Motor neuron (in vitro differentiated cells): ENCODE data around the gene MRPL53. TPM values are rescaled to one million over a fixed set of nuclear protein-coding genes. Genes with fewer than 3 reads are reported as not detected.
"Not testable (repeated sequence)": the region's sequence is repeated elsewhere in the genome, so short reads cannot be mapped to it uniquely, and the experiment has no call there.

Source experiments
- ATAC-seq, 8 experiments: fragments of 200-7000 bp; cut with Tn5 transposase; replicated peaks in 6 of 8; 2 replicates each; pipeline ENCODE4 v1.8.0; 2021; ENCODE audit warnings: mild to moderate bottlenecking in 8 of 8, moderate library complexity in 8 of 8
- H3K27ac ChIP-seq, 2 donors: fragments of 250-450 bp; sonication (Bioruptor Pico); 2 replicates each; pipeline ENCODE4 v1.9.0; 2021; ENCODE audit warnings: antibody characterized with exemption in 2 of 2, mild to moderate bottlenecking in 2 of 2, moderate library complexity in 1 of 2
- H3K4me1 ChIP-seq, 2 donors: fragments of 250-450 bp; sonication (Bioruptor Pico); replicated peaks in 1 of 2; 2 replicates each; pipeline ENCODE4 v1.6.1; 2021; ENCODE audit warnings: antibody characterized with exemption in 2 of 2, mild to moderate bottlenecking in 2 of 2, moderate library complexity in 1 of 2
- H3K4me3 ChIP-seq, 5 donors: fragments of 250-450 bp; sonication (Bioruptor Pico); 2 replicates each; pipeline ENCODE4 v1.9.0; 2021; ENCODE audit warnings: antibody characterized with exemption in 5 of 5, mild to moderate bottlenecking in 5 of 5, moderate library complexity in 4 of 5
- WGBS, 10 experiments: fragments of 450-650 bp; shearing (Covaris generic); methylation state at CpG; one replicate each; pipeline ENCODE4 v1.0.0; 2022; 5-methylcytosine and 5-hydroxymethylcytosine counted together
- in situ Hi-C, 9 experiments: fragments of 400-800 bp; cut with MboI; loops; one replicate each; pipeline ENCODE4 v1.15.0; 2021; ENCODE audit warnings: low sequenced_read_pairs in 9 of 9, low pct_unique_long_range_greater_than_20kb in 2 of 9; ENCODE audit not compliant: unreplicated experiment in 9 of 9
- total RNA-seq, 8 experiments: library from RNA; unstranded; fragments of 300-600 nt; gene quantifications; 2 replicates each; pipeline versions ENCODE4 v1.2.3 to v1.2.4, GENCODE V29; 2022

Gene MRPL53
- total RNA-seq, 8 experiments from 2014 or later: 51.1 to 83.5 (median 68.3) TPM

GRCh38 chr2:74462054-74462785, 10.3 kb downstream of the MRPL53 start:
- H3K4me3 ChIP-seq: no peak overlapping the region
- H3K4me1 ChIP-seq: peaks cover 11 to 16% of the 10 kb centered on the region in 2 donors
- ATAC-seq: no peak
- in situ Hi-C loops: no loop called here
- 60 to 100% (median 84%) methylated on average over 1 to 11 of the region's 20 CpGs; no CpG with 5 or more reads in 2 of the 10 experiments for WGBS, 10 experiments
- no peak overlapping the region for H3K27ac ChIP-seq

DNA sequence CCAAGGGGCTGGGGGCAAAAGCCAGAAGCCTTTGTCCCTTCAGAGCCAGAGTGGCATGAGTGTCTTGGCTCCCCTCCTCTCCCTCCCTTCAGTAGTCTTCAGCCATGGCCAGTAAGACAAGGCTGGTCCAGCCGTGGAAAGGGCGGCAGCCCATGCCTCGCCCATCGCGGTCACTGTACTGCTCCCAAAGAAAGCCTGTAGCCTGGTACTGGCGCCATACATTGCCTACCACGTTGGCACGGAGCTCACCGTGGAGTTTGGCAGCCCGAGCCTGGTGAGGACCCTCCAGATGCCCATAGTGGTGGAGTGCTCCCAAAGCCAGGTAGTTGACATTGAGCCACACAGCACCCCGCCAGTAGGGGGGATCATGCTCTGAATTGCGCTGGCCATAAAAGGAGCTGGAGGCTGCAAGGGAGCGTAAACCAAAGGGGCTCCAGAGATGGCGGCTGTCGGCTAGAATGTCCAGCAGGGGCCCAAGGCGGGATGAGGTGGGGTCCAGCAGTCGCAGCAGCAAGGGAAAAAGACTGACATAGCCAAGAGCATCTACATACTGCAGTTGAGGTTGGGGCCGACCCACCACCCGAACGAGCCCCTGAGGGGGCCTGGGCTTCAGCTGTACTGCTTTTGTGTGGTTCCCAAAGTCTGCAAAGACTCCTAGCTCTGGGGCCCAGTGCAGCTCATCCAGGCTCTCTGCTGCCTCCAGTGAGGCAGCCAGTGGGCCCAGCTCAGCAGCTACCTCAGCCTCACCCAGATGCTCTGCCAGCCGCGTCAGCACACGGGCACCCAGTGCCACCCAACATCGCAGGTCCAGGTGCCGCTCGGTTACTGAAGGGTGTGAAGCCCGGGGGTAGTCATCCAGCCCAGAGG, 11.1 kb downstream of the MRPL53 start:
- no peak overlapping the region for H3K27ac ChIP-seq
- no peak overlapping the region for H3K4me3 ChIP-seq
- in situ Hi-C loops: no loop called here
- WGBS, 10 experiments: 76 to 98% (median 88%) methylated on average over 1 to 20 of the region's 27 CpGs; no CpG with 5 or more reads in 4 of the 10 experiments
- no peak for ATAC-seq
- peaks cover 16 to 20% of the 10 kb centered on the region in 2 donors for H3K4me1 ChIP-seq

GRCh38 chr2:74460187-74460586, 12.3 kb downstream of the MRPL53 start:
- H3K27ac ChIP-seq, H3K4me3 ChIP-seq, ATAC-seq, in situ Hi-C loops: not testable (repeated sequence)
- peaks cover 23% of the 10 kb centered on the region in 2 donors for H3K4me1 ChIP-seq
- no CpG with 5 or more reads among the region's 10 CpGs for WGBS, 10 experiments

- 41 to 100% (median 76%) methylated on average over 3 to 8 of the region's 13 CpGs; no CpG with 5 or more reads in 4 of the 10 experiments for WGBS, 10 experiments
- ATAC-seq, H3K27ac ChIP-seq, in situ Hi-C loops: not testable (repeated sequence)
- Histone ChIP-seq H3K4me1 (peaks cover 23% of the 10 kb centered on the region in 2 donors), H3K4me3 (peak overlapping the region in 3 of 5 donors; percentile 62 to 68 (median 64))
Measured at GRCh38 chr2:74459503-74460118, 12.9 kb downstream of the MRPL53 start.

DNA sequence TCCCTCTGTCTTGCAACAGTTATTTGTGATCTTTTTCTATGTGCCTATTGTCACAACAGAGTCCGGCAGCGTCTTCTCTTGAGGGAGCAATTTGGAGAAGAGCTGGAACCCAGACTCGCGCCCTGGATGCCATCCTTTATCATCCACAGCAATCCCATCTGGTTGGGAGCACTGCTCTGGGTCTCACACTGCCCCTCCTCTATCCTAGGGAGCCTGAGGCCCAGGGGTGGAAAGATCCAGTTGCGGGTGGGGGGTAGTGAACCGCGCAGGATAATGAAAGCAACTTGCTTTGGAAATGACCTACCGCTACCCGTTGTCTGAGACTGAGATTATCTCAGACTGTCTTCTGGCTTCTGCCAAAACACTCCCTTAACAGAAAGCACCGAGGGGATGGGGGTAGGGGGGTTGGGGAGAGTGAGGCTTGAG, 13.5 kb downstream of the MRPL53 start:
- peak overlapping the region; percentile 84 to 91 for H3K27ac ChIP-seq
- H3K4me3 ChIP-seq: peak overlapping the region; percentile 55 to 81 (median 64)
- 0 to 20% (median 1%) methylated on average over 1 to 9 of the region's 10 CpGs; no CpG with 5 or more reads in 6 of the 10 experiments for WGBS, 10 experiments
- in situ Hi-C loops: no loop called here
- no peak for ATAC-seq
- H3K4me1 ChIP-seq: peaks cover 18 to 20% of the 10 kb centered on the region in 2 donors

GRCh38 chr2:74458132-74458937, 14.1 kb downstream of the MRPL53 start, which contains the start of gene WBP1:
WBP1 (plus strand) TSS chr2:74458438; CDS start chr2:74458603, 165 bp downstream.
- peak; percentile 76 to 89 (median 87) for ATAC-seq
- Histone ChIP-seq H3K4me3 (peak within 1 kb of the TSS; percentile 55 to 81 (median 64)), H3K27ac (peak within 1 kb of the TSS; percentile 87 to 91), H3K4me1 (peaks cover 14 to 16% of the 10 kb centered on the region in 2 donors)
- in situ Hi-C loops: no loop called here
- 0 to 7% (median 0%) methylated on average over 1 to 11 of the region's 38 CpGs; no CpG with 5 or more reads in 4 of the 10 experiments for WGBS, 10 experiments

GRCh38 chr2:74457549-74458131, 14.8 kb downstream of the MRPL53 start:
- Histone ChIP-seq H3K4me1 (peaks cover 14 to 16% of the 10 kb centered on the region in 2 donors), H3K4me3 (peak overlapping the region; percentile 45 to 81 (median 62)), H3K27ac (peak overlapping the region; percentile 80 to 87)
- ATAC-seq: peak; percentile 5 to 52 (median 40)
- in situ Hi-C loops: no loop called here
- 0 to 3% (median 0%) methylated on average over 2 to 6 of the region's 46 CpGs; no CpG with 5 or more reads in 6 of the 10 experiments for whole genome bisulfite sequencing, 10 experiments

- no peak for ATAC-seq
- H3K27ac ChIP-seq: peak overlapping the region; percentile 80 to 87
- H3K4me3 ChIP-seq: peak overlapping the region; percentile 45 to 81 (median 62)
- in situ Hi-C loops: no loop called here
- WGBS, 10 experiments: 0 to 7% (median 2%) methylated on average over 1 to 7 of the region's 27 CpGs; no CpG with 5 or more reads in 4 of the 10 experiments
- peaks cover 14 to 16% of the 10 kb centered on the region in 2 donors for H3K4me1 ChIP-seq
Measured at GRCh38 chr2:74457129-74457548, 15.3 kb downstream of the MRPL53 start.

GRCh38 chr2:74454654-74455511, 17.6 kb downstream of the MRPL53 start, which contains the start of gene INO80B:
INO80B (plus strand) TSS chr2:74455087; CDS start chr2:74455117, 30 bp downstream.
- in situ Hi-C loops: no loop called here
- H3K4me1 ChIP-seq: peaks cover 14 to 16% of the 10 kb centered on the region in 2 donors
- H3K4me3 ChIP-seq: peak within 1 kb of the TSS; percentile 48 to 79 (median 53)
- ATAC-seq: peak; percentile 42 to 51 (median 46)
- 1 to 20% (median 5%) methylated on average over 1 to 26 of the region's 40 CpGs for WGBS, 10 experiments
- peak within 1 kb of the TSS in 1 of 2 donors; percentile 2 for H3K27ac ChIP-seq

DNA sequence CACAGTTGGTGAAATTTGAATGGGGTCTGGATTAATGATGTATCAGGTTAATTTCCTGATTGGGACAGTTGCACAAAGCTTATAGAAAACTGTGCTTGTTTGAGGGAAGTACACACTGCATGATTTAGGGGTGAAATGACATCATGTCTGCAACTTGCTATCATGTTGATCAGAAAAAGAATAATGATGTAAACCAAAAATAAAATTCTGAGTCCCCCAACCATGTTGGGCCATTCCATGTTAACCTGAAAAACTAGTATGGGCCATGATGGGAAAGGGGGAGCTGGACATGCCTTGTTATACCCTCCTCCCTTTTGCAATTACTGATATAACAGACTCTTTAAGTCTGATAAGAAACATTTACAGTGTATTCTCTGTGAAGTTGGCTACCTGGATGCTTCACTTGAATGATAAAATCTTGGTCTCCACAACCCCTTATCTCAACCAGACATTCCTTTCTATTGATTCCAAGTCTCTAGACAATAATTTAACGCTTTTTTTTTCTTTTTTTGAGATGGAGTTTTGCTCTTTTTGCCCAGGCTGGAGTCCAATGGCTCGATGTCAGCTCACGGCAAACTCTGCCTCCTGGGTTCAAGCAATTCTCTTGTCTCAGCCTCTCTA, 21.8 kb downstream of the MRPL53 start:
- ATAC-seq: no peak
- Histone ChIP-seq H3K4me3 (no peak overlapping the region), H3K27ac (no peak overlapping the region), H3K4me1 (peaks cover 2 to 4% of the 10 kb centered on the region in 2 donors)
- in situ Hi-C loops: no loop called here
- 25 to 73% (median 55%) methylated on average over 1 to 3 of the region's 3 CpGs; no CpG with 5 or more reads in 4 of the 10 experiments for WGBS, 10 experiments
